ENCODE results near the gene ABCB11.

- TF ChIP-seq, protein P1, sequence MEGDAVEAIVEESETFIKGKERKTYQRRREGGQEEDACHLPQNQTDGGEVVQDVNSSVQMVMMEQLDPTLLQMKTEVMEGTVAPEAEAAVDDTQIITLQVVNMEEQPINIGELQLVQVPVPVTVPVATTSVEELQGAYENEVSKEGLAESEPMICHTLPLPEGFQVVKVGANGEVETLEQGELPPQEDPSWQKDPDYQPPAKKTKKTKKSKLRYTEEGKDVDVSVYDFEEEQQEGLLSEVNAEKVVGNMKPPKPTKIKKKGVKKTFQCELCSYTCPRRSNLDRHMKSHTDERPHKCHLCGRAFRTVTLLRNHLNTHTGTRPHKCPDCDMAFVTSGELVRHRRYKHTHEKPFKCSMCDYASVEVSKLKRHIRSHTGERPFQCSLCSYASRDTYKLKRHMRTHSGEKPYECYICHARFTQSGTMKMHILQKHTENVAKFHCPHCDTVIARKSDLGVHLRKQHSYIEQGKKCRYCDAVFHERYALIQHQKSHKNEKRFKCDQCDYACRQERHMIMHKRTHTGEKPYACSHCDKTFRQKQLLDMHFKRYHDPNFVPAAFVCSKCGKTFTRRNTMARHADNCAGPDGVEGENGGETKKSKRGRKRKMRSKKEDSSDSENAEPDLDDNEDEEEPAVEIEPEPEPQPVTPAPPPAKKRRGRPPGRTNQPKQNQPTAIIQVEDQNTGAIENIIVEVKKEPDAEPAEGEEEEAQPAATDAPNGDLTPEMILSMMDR (conservative IDR thresholded peaks at IDR 0.05) = no peak
- no peak for TF ChIP-seq EZH2 (IDR thresholded peaks at IDR 0.05; ENCODE audit: low read depth)
These were observed 76.9 kb downstream of the ABCB11 start for GRCh38 chr2:168954256-168954655.
